Measurements from ENCODE around the gene SAA2.

DNA sequence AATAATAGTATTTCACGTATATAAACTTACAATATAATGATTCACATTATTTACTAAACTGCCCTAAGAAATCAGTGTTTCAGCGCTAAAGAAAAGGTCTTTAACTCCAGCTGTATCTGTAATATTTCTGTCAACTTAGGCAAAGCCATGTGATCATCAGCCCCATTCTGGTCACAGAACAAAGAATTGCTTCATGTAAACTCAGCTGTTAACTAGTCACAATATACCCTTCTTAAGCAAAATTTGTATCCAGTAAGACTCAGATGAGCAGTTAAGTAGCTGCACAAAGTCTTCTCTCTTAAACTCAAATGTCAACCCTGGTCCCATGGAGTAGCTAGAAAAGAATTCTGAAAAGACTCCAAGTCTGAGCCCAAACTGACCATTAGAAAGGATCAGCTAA is 46.8 kb upstream of the SAA2 start:
- no peak for TF ChIP-seq CTCF (IDR thresholded peaks at IDR 0.05)
- no peak for TF ChIP-seq POLR2A (IDR thresholded peaks at IDR 0.05)
